ENCODE data around the gene KIZ. TPM values are rescaled to one million over a fixed set of nuclear protein-coding genes. Genes with fewer than 3 reads are reported as not detected.

KIZ gene
- total and polyA plus RNA-seq, 2 donors (not counting 1 experiment from before 2014, with no cell fraction given): 19.7 to 40.4 TPM

GRCh38 chr20:21137078-21137477, 11.2 kb downstream of the KIZ start:
- TF ChIP-seq EZH2 (IDR thresholded peaks at IDR 0.05; ENCODE audit: borderline replicate concordance, insufficient read depth, low read depth, low read length, poor library complexity, severe bottlenecking) (no peak), CTCF (IDR thresholded peaks at IDR 0.05) (no peak)
- Histone ChIP-seq H4K20me1 (ENCODE audit: control insufficient read depth, insufficient read depth, low read length, poor library complexity, severe bottlenecking) (no peaks in the 10 kb centered on the region), H3K4me3 (ENCODE audit: control extremely low read depth in 1 of 5, extremely low read depth in 1 of 5, insufficient read depth in 1 of 5, low read depth in 2 of 5, low read length in 4 of 5) (no peak overlapping the region), H3K4me2 (replicated peaks; ENCODE audit: low read depth, low read length, poor library complexity, severe bottlenecking) (no peak overlapping the region), H3K4me1 (ENCODE audit: control insufficient read depth in 2 of 2, insufficient read depth in 2 of 2, low read length in 2 of 2) (no peaks in the 10 kb centered on the region), H2AFZ (ENCODE audit: insufficient read depth, low read depth, low read length, poor library complexity, severe bottlenecking) (no peak overlapping the region), H3K36me3 (replicated peaks in 1 of 2; ENCODE audit: control extremely low read depth in 1 of 2, control insufficient read depth in 1 of 2, extremely low read depth in 1 of 2, insufficient read depth in 2 of 2, low read length in 1 of 2) (peaks cover 0 to 30% of the 10 kb centered on the region in 2 experiments), H3K9ac (ENCODE audit: low read length) (no peak overlapping the region), H3K27ac (ENCODE audit: low read length in 2 of 2) (no peak overlapping the region), H3K27me3 (replicated peaks in 1 of 4; ENCODE audit: control extremely low read depth in 1 of 4, control insufficient read depth in 3 of 4, insufficient read depth in 4 of 4, low read length in 3 of 4) (no peaks in the 10 kb centered on the region), H3K9me3 (ENCODE audit: control extremely low read depth in 1 of 3, control insufficient read depth in 2 of 3, insufficient read depth in 1 of 3, low read length in 2 of 3) (no peaks in the 10 kb centered on the region), H3K79me2 (ENCODE audit: control insufficient read depth, insufficient read depth, low read length) (no peaks in the 10 kb centered on the region)
- ChIA-PET CTCF (no interaction called here), POLR2A (no interaction called here)
- Mint-ChIP-seq H3K4me3 (no peak overlapping the region), H3K27me3 (no peaks in the 10 kb centered on the region), H3K27ac (no peak overlapping the region), H3K4me1 (no peaks in the 10 kb centered on the region), H3K9me3 (ENCODE audit: insufficient read depth) (no peaks in the 10 kb centered on the region)
- intact Hi-C loops (cut with micrococcal nuclease): no loop called here
- no peak for DNase-seq
- no peak for ATAC-seq (ENCODE audit: low read depth)
- WGBS (ENCODE audit: insufficient coverage): 100% methylated on average over 1 of the region's 1 CpG

- Histone ChIP-seq H4K20me1 (ENCODE audit: control insufficient read depth, insufficient read depth, low read length, poor library complexity, severe bottlenecking) (no peaks in the 10 kb centered on the region), H3K4me2 (replicated peaks; ENCODE audit: low read depth, low read length, poor library complexity, severe bottlenecking) (no peak overlapping the region), H3K4me3 (ENCODE audit: control extremely low read depth in 1 of 5, extremely low read depth in 1 of 5, insufficient read depth in 1 of 5, low read depth in 2 of 5, low read length in 4 of 5) (no peak overlapping the region), H3K4me1 (ENCODE audit: control insufficient read depth in 2 of 2, insufficient read depth in 2 of 2, low read length in 2 of 2) (no peaks in the 10 kb centered on the region), H2AFZ (ENCODE audit: insufficient read depth, low read depth, low read length, poor library complexity, severe bottlenecking) (no peak overlapping the region), H3K9ac (ENCODE audit: low read length) (no peak overlapping the region), H3K27ac (ENCODE audit: low read length in 2 of 2) (no peak overlapping the region), H3K79me2 (ENCODE audit: control insufficient read depth, insufficient read depth, low read length) (no peaks in the 10 kb centered on the region), H3K9me3 (ENCODE audit: control extremely low read depth in 1 of 3, control insufficient read depth in 2 of 3, insufficient read depth in 1 of 3, low read length in 2 of 3) (no peaks in the 10 kb centered on the region), H3K36me3 (replicated peaks in 1 of 2; ENCODE audit: control extremely low read depth in 1 of 2, control insufficient read depth in 1 of 2, extremely low read depth in 1 of 2, insufficient read depth in 2 of 2, low read length in 1 of 2) (peaks cover 0 to 30% of the 10 kb centered on the region in 2 experiments), H3K27me3 (replicated peaks in 1 of 4; ENCODE audit: control extremely low read depth in 1 of 4, control insufficient read depth in 3 of 4, insufficient read depth in 4 of 4, low read length in 3 of 4) (no peaks in the 10 kb centered on the region)
- 80% methylated on average over 3 of the region's 3 CpGs for WGBS (ENCODE audit: insufficient coverage)
- ChIA-PET POLR2A (no interaction called here), CTCF (no interaction called here)
- Mint-ChIP-seq H3K4me1 (no peaks in the 10 kb centered on the region), H3K4me3 (no peak overlapping the region), H3K27ac (no peak overlapping the region), H3K9me3 (ENCODE audit: insufficient read depth) (no peaks in the 10 kb centered on the region), H3K27me3 (no peaks in the 10 kb centered on the region)
- no peak for TF ChIP-seq EZH2 (IDR thresholded peaks at IDR 0.05; ENCODE audit: borderline replicate concordance, insufficient read depth, low read depth, low read length, poor library complexity, severe bottlenecking)
- TF ChIP-seq CTCF (IDR thresholded peaks at IDR 0.05): no peak
- intact Hi-C loops (cut with micrococcal nuclease): no loop called here
- ATAC-seq (ENCODE audit: low read depth) (no peak), DNase-seq (no peak)
Observed at GRCh38 chr20:21139881-21140566, 14.1 kb downstream of the KIZ start.
